ENCODE results near the gene PCMTD2.

The PCMTD2 gene

GRCh38 chr20:64254571-64255360 lies 782 bp upstream of the PCMTD2 start:
- no peak for TF ChIP-seq CTCF (IDR thresholded peaks at IDR 0.05; ENCODE audit: extremely low read depth, missing control alignments)
- no peak for DNase-seq (ENCODE audit: low spot score)

- DNase-seq (ENCODE audit: low spot score): no peak
- TF ChIP-seq CTCF (IDR thresholded peaks at IDR 0.05; ENCODE audit: extremely low read depth, missing control alignments): no peak
These were observed 861 bp downstream of the PCMTD2 start for GRCh38 chr20:64256282-64256935.

GRCh38 chr20:64257107-64257757 lies 1.7 kb downstream of the PCMTD2 start:
- no peak for TF ChIP-seq CTCF (IDR thresholded peaks at IDR 0.05; ENCODE audit: extremely low read depth, missing control alignments)
- DNase-seq (ENCODE audit: low spot score): no peak

GRCh38 chr20:64258071-64258823 lies 2.7 kb downstream of the PCMTD2 start:
- TF ChIP-seq CTCF (IDR thresholded peaks at IDR 0.05; ENCODE audit: extremely low read depth, missing control alignments): no peak
- no peak for DNase-seq (ENCODE audit: low spot score)

GRCh38 chr20:64260239-64260638 lies 4.7 kb downstream of the PCMTD2 start:
- DNase-seq (ENCODE audit: low spot score): no peak
- TF ChIP-seq CTCF (IDR thresholded peaks at IDR 0.05; ENCODE audit: extremely low read depth, missing control alignments): no peak

- DNase-seq (ENCODE audit: low spot score): no peak
- TF ChIP-seq CTCF (IDR thresholded peaks at IDR 0.05; ENCODE audit: extremely low read depth, missing control alignments): no peak
These were observed 5.6 kb downstream of the PCMTD2 start for GRCh38 chr20:64261138-64261537.

Measured in GM20000 (cell line).